ENCODE measurements around the gene LINS1.

The LINS1 gene

DNA sequence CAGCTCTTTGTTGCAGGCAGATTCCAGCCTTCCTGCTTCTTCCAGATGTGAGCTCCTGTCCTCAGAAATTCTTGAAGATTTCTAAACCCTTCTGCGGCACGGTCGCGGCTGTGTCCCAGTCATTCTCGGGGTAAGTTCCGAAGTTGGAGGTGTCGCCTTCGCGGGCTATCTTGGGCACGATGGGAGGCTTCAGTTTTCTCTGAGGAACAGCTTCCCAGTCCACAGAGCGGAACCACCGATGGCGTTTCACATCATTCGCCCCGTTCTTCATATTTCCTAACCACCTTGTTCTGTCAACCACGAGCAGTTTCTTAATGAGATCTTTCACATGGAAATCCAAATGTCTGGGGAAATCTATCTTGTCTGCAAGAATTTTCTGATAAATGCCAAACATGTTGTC is 48.5 kb downstream of the LINS1 start:
- DNase-seq (ENCODE audit: low read depth), result no peak

- no peak for DNase-seq (ENCODE audit: low read depth)
These were observed 54.0 kb downstream of the LINS1 start for GRCh38 chr15:100547961-100548360.

DNA sequence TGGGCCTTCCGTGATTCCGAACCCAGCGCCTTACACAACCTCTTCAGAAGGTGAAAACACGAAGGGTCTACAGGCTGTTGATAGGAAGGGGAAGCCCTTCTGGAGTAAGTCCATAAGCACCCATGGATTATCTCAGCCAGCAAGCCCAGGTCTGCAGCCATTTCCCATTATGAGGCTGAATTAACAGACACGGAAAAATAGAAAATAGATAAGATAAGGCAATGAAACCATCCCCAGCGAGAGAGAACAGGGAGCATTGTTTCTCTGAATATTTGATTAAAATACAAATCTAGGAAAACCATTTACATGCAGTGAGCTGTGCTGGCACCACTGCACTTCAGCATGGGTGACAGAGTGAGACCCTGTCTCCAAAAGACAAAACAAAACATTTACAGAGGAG is 57.0 kb downstream of the LINS1 start:
- DNase-seq (ENCODE audit: low read depth), result no peak

- no peak for DNase-seq (ENCODE audit: low read depth)
These were observed 57.6 kb downstream of the LINS1 start for GRCh38 chr15:100544338-100544841.

GRCh38 chr15:100542290-100542689 is 59.7 kb downstream of the LINS1 start:
- DNase-seq (ENCODE audit: low read depth), result no peak

DNA sequence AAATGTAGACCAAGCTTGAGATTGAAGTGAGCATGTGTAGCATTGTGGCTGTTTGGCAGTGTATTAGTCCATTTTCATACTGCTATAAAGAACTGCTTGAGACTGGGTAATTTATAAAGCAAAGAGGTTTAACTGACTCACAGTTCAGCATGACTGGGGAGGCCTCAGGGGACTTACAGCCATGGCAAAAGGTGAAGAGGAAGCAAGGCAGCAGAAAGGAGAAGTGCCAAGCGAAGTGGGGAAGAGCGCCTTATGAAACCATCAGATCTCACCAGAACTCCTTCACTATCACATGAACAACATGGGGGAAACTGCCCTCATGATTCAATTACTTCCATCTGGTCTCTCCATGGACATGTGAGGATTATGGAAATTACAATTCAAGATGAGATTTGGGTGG is 64.7 kb downstream of the LINS1 start:
- DNase-seq (ENCODE audit: low read depth), result no peak

DNA sequence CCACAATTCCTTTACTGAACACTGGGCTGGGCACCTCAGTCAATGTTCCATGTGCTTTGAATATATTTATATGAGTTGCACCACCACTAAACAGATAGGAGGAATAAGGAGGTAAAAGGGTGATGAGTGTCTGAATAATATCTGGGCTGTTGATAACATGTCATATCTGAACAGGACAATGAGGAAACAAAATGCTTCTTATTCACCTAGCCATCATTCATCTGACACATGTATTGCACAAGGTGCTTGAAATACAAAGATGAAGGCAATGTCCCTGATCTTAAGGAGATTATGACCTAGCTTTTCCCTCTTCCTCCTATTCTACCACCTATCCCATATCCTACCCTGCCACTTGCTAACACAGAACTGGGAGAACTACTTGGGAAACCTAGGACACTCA is 65.3 kb downstream of the LINS1 start:
- DNase-seq (ENCODE audit: low read depth), result no peak

DNA sequence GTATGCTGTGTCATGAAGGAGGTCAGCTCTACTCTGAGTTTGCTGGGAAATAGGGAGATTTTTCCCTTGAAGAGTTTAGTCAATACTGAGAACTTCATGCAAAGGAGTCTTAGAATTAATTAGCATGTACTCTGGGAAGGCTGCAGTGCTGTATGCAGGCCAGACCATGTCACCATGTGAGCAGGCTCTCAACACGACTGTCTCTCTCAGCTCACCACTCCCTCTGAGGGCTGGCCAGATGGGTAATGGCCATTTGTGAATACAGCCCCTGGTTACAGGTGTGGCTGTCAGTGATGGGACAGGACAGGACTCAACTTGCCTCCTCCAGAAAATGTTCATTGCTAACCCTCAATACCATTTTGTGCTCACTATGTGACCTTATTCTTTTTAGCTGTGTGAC is 68.1 kb downstream of the LINS1 start:
- no peak for DNase-seq (ENCODE audit: low read depth)

DNA sequence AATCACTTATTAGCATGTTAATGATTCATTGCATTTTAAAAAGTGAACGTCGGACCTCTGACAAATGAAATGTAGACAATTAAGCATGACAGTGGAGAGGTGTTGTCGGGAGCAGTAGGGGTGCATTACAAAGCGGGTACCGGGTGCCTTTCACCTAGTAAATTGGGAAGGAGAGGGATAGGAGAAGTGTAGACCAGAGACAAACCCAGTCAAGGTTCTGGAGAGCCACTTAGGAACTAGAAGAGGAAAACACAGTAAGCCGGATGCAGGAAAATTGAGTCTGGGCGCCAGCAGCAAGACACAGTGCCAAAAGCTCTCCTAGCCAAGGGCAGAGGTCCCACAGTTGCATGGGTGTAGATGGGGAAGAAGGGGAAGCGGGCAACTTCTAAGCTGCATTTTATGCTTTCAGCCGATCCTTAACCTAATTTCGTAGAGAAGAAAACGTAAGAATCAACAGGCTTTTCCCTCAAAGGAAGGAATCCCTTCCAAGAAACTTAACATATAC is 70.1 kb downstream of the LINS1 start:
- DNase-seq (ENCODE audit: low read depth), result no peak

DNA sequence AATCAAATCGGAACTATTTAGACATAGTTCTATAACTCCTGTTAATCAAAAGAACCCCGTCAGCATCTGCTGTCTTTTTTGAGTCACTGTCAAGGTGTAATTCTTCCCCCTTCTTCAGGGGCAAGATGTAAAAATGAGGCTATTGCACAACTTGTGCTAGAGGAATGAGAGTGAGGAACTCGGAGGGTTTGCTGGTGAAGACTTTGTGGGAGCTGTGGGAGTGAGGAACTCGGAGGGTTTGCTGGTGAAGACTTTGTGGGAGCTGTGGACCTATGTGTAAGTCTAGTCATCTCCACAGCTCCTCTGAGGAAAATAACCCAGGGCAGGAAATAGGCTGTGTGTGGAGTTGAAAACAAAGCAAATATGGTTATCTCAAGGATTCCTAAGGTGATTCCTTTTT is 70.8 kb downstream of the LINS1 start:
- no peak for DNase-seq (ENCODE audit: low read depth)

DNA sequence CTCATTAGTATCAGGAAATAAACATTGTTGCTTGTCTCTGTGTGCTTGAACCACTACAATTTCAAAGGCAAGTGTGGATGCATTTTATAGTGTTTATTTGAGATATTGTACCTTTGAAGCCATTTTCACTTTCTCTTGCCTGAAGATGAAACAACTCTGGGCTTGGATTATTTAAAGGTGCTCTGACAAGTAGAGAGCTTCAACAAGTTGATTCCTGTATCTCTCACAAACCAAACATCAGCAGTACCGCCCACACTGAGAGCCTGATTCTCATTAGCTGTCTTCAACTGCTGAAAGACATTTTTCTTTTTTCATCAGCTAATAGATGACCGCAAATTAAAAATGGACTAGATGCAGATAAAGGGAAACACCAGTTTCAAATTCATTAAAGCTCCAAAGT is 72.4 kb downstream of the LINS1 start:
- no peak for DNase-seq (ENCODE audit: low read depth)

- DNase-seq (ENCODE audit: low read depth), result no peak
These were observed 73.1 kb downstream of the LINS1 start, which contains the start of gene CERS3 for GRCh38 chr15:100528833-100529428. Gene CERS3 (minus strand): TSS chr15:100528950. CDS start chr15:100501849, 27,101 bp downstream.

- DNase-seq (ENCODE audit: low read depth), result peak; percentile 9
These were observed 75.9 kb downstream of the LINS1 start for GRCh38 chr15:100526027-100526481.

DNA sequence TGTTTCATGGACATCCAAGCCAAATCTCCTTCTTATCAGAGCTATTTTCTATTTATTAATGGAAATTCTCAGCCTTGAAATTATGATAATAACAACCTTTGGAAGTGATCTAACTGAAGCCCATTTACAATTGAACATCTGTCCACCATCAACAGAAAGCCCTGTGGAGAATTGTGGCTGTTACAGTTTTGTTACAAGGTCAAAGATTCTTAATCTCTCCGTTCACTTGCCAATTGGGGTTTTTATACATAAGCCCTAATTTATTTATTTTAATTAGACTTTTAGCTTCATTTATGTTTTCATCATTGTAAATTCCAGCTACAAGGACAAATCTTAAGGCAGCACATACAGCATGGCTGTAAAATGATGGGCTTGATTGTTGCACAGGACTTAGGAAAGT is 76.5 kb downstream of the LINS1 start:
- DNase-seq (ENCODE audit: low read depth), result no peak

GRCh38 chr15:100524326-100524725 is 77.7 kb downstream of the LINS1 start:
- DNase-seq (ENCODE audit: low read depth), result no peak

DNA sequence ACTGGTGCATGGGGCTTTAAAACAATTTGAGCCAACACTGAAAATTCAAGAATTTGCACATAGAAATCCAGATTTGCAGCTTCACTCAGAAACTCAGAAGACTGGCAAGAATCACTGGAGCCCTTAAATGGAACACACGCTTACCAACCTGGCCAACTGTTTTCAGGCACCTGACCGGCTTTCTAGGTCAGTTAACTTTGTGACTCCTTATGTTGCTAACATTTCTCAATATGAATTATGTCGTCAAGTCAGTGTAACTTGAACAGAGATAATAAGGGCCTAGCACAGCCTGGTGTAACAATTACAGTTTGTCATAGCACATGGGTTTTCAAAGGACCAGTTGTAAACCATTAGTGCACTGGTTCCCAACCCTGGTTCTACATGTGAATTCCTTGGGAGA is 80.1 kb downstream of the LINS1 start:
- no peak for DNase-seq (ENCODE audit: low read depth)

- no peak for DNase-seq (ENCODE audit: low read depth)
These were observed 81.7 kb downstream of the LINS1 start for GRCh38 chr15:100520132-100520921.

DNA sequence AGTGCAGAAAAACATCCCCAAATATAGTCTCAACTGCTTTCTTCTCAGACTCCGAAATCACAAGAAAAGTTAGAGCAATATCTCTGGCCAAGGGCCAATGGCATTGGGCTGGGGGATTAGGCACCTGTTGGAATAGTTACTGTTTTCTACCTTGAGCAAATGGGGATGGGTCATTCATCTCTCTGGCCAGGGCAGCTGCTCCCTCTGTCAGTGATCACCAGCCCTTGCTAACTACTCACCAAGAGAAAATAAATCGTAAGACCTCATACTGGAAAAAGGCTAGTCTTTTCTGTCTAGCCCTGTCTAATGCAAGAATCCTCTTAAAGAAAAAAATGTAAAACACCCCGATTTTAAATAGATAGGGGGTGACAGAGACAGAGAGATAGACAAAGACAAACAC is 84.1 kb downstream of the LINS1 start:
- no peak for DNase-seq (ENCODE audit: low read depth)

Data from fibroblast of the conjunctiva (primary cell).